HEK293 (cell line): ENCODE data around the gene CLK2.

ENCODE experiments used
- HOXA7 ChIP-seq: sonication (generic); formaldehyde crosslinking; IDR thresholded peaks from 2 replicates; pipeline ENCODE4 v1.8.1; 2022; ENCODE audit warnings: missing genetic modification reagents, borderline replicate concordance
- KLF7 ChIP-seq: fragments of 450-650 bp; formaldehyde crosslinking; IDR thresholded peaks from 2 replicates; pipeline ENCODE4 v1.5.1; 2016; ENCODE audit warnings: missing biosample characterization, missing genetic modification characterization, borderline replicate concordance
- KLF8 ChIP-seq: fragments of 450-650 bp; formaldehyde crosslinking; IDR thresholded peaks from 2 replicates; pipeline ENCODE4 v1.5.1; 2016; ENCODE audit warnings: missing biosample characterization, missing genetic modification characterization
- OSR2 ChIP-seq: fragments of 450-650 bp; formaldehyde crosslinking; IDR thresholded peaks from 2 replicates; pipeline ENCODE4 v1.5.1; 2016; ENCODE audit warnings: missing biosample characterization, missing genetic modification characterization
- SCRT2 ChIP-seq: fragments of 450-650 bp; formaldehyde crosslinking; IDR thresholded peaks from 2 replicates; pipeline ENCODE4 v1.5.1; 2016; ENCODE audit warnings: missing biosample characterization, missing genetic modification characterization
- SP7 ChIP-seq: fragments of 450-650 bp; formaldehyde crosslinking; IDR thresholded peaks from 2 replicates; pipeline ENCODE4 v1.5.1; 2016; ENCODE audit warnings: missing biosample characterization, missing genetic modification characterization
- ZBTB17 ChIP-seq: fragments of 450-650 bp; formaldehyde crosslinking; IDR thresholded peaks from 2 replicates; pipeline ENCODE4 v1.5.1; 2016; ENCODE audit warnings: missing biosample characterization, missing genetic modification characterization
- ZEB2 ChIP-seq: fragments of 450-650 bp; formaldehyde crosslinking; IDR thresholded peaks from 2 replicates; pipeline ENCODE4 v1.5.1; 2016; ENCODE audit warnings: missing biosample characterization, missing genetic modification characterization
- ZFP41 ChIP-seq: fragments of 450-650 bp; formaldehyde crosslinking; IDR thresholded peaks from 2 replicates; pipeline ENCODE4 v1.5.1; 2016; ENCODE audit warnings: missing biosample characterization, missing genetic modification characterization, borderline replicate concordance
- ZNF138 ChIP-seq: fragments of 450-650 bp; formaldehyde crosslinking; IDR thresholded peaks from 2 replicates; pipeline ENCODE4 v1.5.1; 2016; ENCODE audit warnings: missing biosample characterization, missing genetic modification characterization, borderline replicate concordance
- ZNF140 ChIP-seq: fragments of 450-650 bp; formaldehyde crosslinking; IDR thresholded peaks from 2 replicates; pipeline ENCODE4 v1.5.1; 2016; ENCODE audit warnings: missing biosample characterization, missing genetic modification characterization
- ZNF184 ChIP-seq: fragments of 450-650 bp; IDR thresholded peaks from 2 replicates; pipeline ENCODE4 v1.5.1; 2018; ENCODE audit warnings: missing biosample characterization, mild to moderate bottlenecking, missing genetic modification characterization
- ZNF211 ChIP-seq: fragments of 450-650 bp; formaldehyde crosslinking; IDR thresholded peaks from 2 replicates; pipeline ENCODE4 v1.5.1; 2016; ENCODE audit warnings: low read depth, missing biosample characterization, missing genetic modification characterization
- ZNF214 ChIP-seq: fragments of 450-650 bp; formaldehyde crosslinking; IDR thresholded peaks from 2 replicates; pipeline ENCODE4 v1.5.1; 2017; ENCODE audit warnings: missing biosample characterization, mild to moderate bottlenecking, missing genetic modification characterization, borderline replicate concordance
- ZNF221 ChIP-seq: fragments of 450-650 bp; formaldehyde crosslinking; IDR thresholded peaks from 2 replicates; pipeline ENCODE4 v1.5.1; 2017; ENCODE audit warnings: missing biosample characterization, missing genetic modification characterization, borderline replicate concordance
- ZNF24 ChIP-seq: fragments of 450-650 bp; formaldehyde crosslinking; IDR thresholded peaks from 2 replicates; pipeline ENCODE4 v1.5.1; 2016; ENCODE audit warnings: missing biosample characterization, missing genetic modification characterization
- ZNF311 ChIP-seq: fragments of 450-650 bp; formaldehyde crosslinking; IDR thresholded peaks from 2 replicates; pipeline ENCODE4 v1.5.1; 2017; ENCODE audit warnings: missing biosample characterization, missing genetic modification characterization, borderline replicate concordance
- ZNF366 ChIP-seq: fragments of 450-650 bp; formaldehyde crosslinking; conservative IDR thresholded peaks from 2 replicates; pipeline ENCODE4 v1.5.1; 2016; ENCODE audit warnings: missing biosample characterization, missing genetic modification characterization
- ZNF423 ChIP-seq: fragments of 450-650 bp; formaldehyde crosslinking; IDR thresholded peaks from 2 replicates; pipeline ENCODE4 v1.5.1; 2016; ENCODE audit warnings: missing biosample characterization, missing genetic modification characterization
- ZNF48 ChIP-seq: fragments of 450-650 bp; formaldehyde crosslinking; IDR thresholded peaks from 2 replicates; pipeline ENCODE4 v1.5.1; 2016; ENCODE audit warnings: missing biosample characterization, missing genetic modification characterization
- ZNF561 ChIP-seq: fragments of 450-650 bp; IDR thresholded peaks from 2 replicates; pipeline ENCODE4 v1.5.1; 2018; ENCODE audit warnings: missing biosample characterization, missing genetic modification characterization, borderline replicate concordance
- ZNF664 ChIP-seq: fragments of 450-650 bp; formaldehyde crosslinking; IDR thresholded peaks from 2 replicates; pipeline ENCODE4 v1.5.1; 2016; ENCODE audit warnings: missing biosample characterization, missing genetic modification characterization
- ZNF707 ChIP-seq: fragments of 450-650 bp; formaldehyde crosslinking; IDR thresholded peaks from 2 replicates; pipeline ENCODE4 v1.5.1; 2016; ENCODE audit warnings: missing biosample characterization, missing genetic modification characterization
- ZNF768 ChIP-seq: fragments of 450-650 bp; formaldehyde crosslinking; IDR thresholded peaks from 2 replicates; pipeline ENCODE4 v1.5.1; 2018; ENCODE audit warnings: missing biosample characterization, mild to moderate bottlenecking, missing genetic modification characterization
- ZNF785 ChIP-seq: fragments of 450-650 bp; formaldehyde crosslinking; IDR thresholded peaks from 2 replicates; pipeline ENCODE4 v1.5.1; 2016; ENCODE audit warnings: missing biosample characterization, missing genetic modification characterization
- ZNF791 ChIP-seq: fragments of 450-650 bp; formaldehyde crosslinking; IDR thresholded peaks from 2 replicates; pipeline ENCODE4 v1.5.1; 2016; ENCODE audit warnings: missing biosample characterization, missing genetic modification characterization
- ZNF837 ChIP-seq: fragments of 450-650 bp; formaldehyde crosslinking; IDR thresholded peaks from 2 replicates; pipeline ENCODE4 v1.5.1; 2016; ENCODE audit warnings: missing biosample characterization, missing genetic modification characterization
- TF ChIP-seq, protein P1 (sequence below): fragments of 450-650 bp; formaldehyde crosslinking; IDR thresholded peaks from 2 replicates; pipeline ENCODE4 v1.5.1; 2016; ENCODE audit warnings: missing biosample characterization, missing genetic modification characterization, borderline replicate concordance
- TF ChIP-seq, protein P2 (sequence below): fragments of 450-650 bp; formaldehyde crosslinking; conservative IDR thresholded peaks from 2 replicates; pipeline ENCODE4 v1.5.1; 2016; ENCODE audit warnings: low read depth, missing biosample characterization, missing genetic modification characterization
- TF ChIP-seq, protein P3 (sequence below): fragments of 450-650 bp; formaldehyde crosslinking; IDR thresholded peaks from 2 replicates; pipeline ENCODE4 v1.5.1; 2016; ENCODE audit warnings: missing biosample characterization, missing genetic modification characterization
- TF ChIP-seq, protein P4 (sequence below): fragments of 450-650 bp; formaldehyde crosslinking; IDR thresholded peaks from 2 replicates; pipeline ENCODE4 v1.5.1; 2017; ENCODE audit warnings: missing biosample characterization, missing genetic modification characterization

CLK2 gene

DNA sequence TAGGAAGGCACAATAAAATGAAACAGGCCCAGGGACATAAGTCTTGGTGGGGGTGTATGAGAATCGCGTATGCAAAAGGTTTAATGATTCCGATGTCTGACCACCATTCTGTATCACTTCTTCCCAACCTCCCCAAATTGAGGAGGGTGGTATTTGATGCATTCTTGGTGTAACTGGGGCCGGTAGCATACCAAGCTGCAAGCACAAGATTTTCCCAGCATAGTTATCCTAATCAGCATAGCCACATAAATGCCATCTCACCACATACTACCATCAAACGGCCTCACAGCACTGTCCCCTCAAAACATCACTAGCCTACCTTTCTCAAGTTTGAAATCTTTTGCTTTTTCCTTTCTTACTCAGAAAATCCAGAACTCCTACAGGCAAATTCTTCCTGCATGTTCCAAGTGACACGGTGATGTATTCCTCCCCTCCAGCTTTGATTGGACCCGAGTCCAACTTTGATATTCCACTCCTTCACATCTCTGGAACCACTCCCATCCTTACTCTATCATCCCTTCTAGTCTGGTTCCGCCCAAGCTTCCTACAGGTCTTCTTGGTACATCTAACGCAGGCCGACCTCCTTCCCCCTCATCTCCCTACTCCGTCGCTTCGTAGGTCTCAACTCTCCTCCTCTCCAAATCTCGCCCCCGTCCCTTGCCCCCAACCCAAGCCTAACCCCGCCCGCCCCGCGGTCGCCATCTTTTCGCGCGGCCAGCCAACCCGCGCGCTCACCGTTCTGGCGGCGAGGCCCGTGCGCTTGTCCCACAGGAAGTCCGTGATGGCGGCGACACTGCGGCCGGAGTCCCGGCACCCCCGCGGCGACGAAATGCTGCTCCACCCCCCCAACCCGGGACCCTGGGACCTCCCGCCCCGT is 600 bp downstream of the CLK2 start (continued):
- TF ChIP-seq, protein P1, sequence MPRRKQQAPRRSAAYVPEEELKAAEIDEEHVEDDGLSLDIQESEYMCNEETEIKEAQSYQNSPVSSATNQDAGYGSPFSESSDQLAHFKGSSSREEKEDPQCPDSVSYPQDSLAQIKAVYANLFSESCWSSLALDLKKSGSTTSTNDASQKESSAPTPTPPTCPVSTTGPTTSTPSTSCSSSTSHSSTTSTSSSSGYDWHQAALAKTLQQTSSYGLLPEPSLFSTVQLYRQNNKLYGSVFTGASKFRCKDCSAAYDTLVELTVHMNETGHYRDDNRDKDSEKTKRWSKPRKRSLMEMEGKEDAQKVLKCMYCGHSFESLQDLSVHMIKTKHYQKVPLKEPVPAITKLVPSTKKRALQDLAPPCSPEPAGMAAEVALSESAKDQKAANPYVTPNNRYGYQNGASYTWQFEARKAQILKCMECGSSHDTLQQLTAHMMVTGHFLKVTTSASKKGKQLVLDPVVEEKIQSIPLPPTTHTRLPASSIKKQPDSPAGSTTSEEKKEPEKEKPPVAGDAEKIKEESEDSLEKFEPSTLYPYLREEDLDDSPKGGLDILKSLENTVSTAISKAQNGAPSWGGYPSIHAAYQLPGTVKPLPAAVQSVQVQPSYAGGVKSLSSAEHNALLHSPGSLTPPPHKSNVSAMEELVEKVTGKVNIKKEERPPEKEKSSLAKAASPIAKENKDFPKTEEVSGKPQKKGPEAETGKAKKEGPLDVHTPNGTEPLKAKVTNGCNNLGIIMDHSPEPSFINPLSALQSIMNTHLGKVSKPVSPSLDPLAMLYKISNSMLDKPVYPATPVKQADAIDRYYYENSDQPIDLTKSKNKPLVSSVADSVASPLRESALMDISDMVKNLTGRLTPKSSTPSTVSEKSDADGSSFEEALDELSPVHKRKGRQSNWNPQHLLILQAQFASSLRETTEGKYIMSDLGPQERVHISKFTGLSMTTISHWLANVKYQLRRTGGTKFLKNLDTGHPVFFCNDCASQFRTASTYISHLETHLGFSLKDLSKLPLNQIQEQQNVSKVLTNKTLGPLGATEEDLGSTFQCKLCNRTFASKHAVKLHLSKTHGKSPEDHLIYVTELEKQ (tag by site-specific recombination) = no peak
- no peak; the same call in 1 of the 2 replicates for TF ChIP-seq ZNF561 (tag by site-specific recombination)
- TF ChIP-seq, protein P2, sequence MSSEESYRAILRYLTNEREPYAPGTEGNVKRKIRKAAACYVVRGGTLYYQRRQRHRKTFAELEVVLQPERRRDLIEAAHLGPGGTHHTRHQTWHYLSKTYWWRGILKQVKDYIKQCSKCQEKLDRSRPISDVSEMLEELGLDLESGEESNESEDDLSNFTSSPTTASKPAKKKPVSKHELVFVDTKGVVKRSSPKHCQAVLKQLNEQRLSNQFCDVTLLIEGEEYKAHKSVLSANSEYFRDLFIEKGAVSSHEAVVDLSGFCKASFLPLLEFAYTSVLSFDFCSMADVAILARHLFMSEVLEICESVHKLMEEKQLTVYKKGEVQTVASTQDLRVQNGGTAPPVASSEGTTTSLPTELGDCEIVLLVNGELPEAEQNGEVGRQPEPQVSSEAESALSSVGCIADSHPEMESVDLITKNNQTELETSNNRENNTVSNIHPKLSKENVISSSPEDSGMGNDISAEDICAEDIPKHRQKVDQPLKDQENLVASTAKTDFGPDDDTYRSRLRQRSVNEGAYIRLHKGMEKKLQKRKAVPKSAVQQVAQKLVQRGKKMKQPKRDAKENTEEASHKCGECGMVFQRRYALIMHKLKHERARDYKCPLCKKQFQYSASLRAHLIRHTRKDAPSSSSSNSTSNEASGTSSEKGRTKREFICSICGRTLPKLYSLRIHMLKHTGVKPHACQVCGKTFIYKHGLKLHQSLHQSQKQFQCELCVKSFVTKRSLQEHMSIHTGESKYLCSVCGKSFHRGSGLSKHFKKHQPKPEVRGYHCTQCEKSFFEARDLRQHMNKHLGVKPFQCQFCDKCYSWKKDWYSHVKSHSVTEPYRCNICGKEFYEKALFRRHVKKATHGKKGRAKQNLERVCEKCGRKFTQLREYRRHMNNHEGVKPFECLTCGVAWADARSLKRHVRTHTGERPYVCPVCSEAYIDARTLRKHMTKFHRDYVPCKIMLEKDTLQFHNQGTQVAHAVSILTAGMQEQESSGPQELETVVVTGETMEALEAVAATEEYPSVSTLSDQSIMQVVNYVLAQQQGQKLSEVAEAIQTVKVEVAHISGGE (tag by site-specific recombination) = peak; percentile 65
- peak; percentile 61; the same call in 1 of the 2 replicates for TF ChIP-seq KLF8 (tag by site-specific recombination)
- TF ChIP-seq ZNF423 = no peak
- 0 out of 2 replicates have a peak, but pooled peaks have one; percentile 23 for TF ChIP-seq ZEB2 (tag by site-specific recombination)
- TF ChIP-seq ZNF211 = no peak
- TF ChIP-seq ZFP41 (tag by site-specific recombination) = no peak
- no peak for TF ChIP-seq ZNF221 (tag by site-specific recombination)
- TF ChIP-seq, protein P3, sequence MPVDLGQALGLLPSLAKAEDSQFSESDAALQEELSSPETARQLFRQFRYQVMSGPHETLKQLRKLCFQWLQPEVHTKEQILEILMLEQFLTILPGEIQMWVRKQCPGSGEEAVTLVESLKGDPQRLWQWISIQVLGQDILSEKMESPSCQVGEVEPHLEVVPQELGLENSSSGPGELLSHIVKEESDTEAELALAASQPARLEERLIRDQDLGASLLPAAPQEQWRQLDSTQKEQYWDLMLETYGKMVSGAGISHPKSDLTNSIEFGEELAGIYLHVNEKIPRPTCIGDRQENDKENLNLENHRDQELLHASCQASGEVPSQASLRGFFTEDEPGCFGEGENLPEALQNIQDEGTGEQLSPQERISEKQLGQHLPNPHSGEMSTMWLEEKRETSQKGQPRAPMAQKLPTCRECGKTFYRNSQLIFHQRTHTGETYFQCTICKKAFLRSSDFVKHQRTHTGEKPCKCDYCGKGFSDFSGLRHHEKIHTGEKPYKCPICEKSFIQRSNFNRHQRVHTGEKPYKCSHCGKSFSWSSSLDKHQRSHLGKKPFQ = no peak
- no peak for TF ChIP-seq ZNF48
- TF ChIP-seq HOXA7 (CRISPR knock-in tag) = no peak
- peak; percentile 81; the same call in 1 of the 2 replicates for TF ChIP-seq KLF7 (tag by site-specific recombination)
- TF ChIP-seq ZNF837 (tag by site-specific recombination) = no peak
- no peak for TF ChIP-seq ZNF768 (tag by site-specific recombination)
- TF ChIP-seq ZNF140 = no peak
- no peak for TF ChIP-seq ZNF664 (tag by site-specific recombination)
- TF ChIP-seq ZNF311 (tag by site-specific recombination) = no peak
- no peak for TF ChIP-seq ZNF214 (tag by site-specific recombination)
- TF ChIP-seq ZNF791 (tag by site-specific recombination) = no peak
- TF ChIP-seq ZNF184 (tag by site-specific recombination) = no peak
- TF ChIP-seq ZBTB17 (tag by site-specific recombination) = no peak
- TF ChIP-seq ZNF366 (tag by site-specific recombination) = peak; percentile 77
- peak; percentile 71 for TF ChIP-seq SCRT2 (tag by site-specific recombination)
- TF ChIP-seq, protein P4, sequence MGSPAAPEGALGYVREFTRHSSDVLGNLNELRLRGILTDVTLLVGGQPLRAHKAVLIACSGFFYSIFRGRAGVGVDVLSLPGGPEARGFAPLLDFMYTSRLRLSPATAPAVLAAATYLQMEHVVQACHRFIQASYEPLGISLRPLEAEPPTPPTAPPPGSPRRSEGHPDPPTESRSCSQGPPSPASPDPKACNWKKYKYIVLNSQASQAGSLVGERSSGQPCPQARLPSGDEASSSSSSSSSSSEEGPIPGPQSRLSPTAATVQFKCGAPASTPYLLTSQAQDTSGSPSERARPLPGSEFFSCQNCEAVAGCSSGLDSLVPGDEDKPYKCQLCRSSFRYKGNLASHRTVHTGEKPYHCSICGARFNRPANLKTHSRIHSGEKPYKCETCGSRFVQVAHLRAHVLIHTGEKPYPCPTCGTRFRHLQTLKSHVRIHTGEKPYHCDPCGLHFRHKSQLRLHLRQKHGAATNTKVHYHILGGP (tag by site-specific recombination) = no peak
- TF ChIP-seq ZNF138 = no peak
- no peak for TF ChIP-seq OSR2 (tag by site-specific recombination)
- no peak; the same call in 1 of the 2 replicates for TF ChIP-seq ZNF24
- TF ChIP-seq ZNF707 (tag by site-specific recombination) = no peak
- no peak for TF ChIP-seq ZNF785
- TF ChIP-seq SP7 (tag by site-specific recombination) = no peak
